ENCODE results near the gene POLR3B.

DNA sequence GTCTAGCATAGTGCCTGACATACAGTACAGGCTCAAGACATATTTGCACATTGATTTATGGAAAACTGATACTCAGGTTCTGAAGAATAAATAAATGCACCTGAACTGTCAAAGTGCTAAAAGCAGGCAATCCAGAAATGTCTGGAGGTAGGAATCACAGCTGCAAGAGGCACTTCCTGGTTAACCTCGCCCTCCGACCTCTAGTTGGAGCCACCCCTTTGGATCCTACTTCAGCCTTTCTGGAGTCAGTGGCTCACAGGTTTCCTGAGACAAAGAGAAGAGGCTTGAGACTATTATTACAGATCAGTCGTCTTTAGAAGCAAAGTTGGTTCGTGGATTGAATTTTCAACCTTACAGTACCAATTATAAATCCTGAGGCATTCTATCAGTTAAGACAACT lies 42.0 kb upstream of the POLR3B start:
- TF ChIP-seq POLR2A (IDR thresholded peaks at IDR 0.05; ENCODE audit: low read length), result no peak
- no peak for TF ChIP-seq GATA1 (IDR thresholded peaks at IDR 0.05; ENCODE audit: low read depth, low read length)
